Activated T-cell treated with anti-CD3 and anti-CD28 coated beads for 24 hours (primary cell): ENCODE measurements around the gene INO80E.
"Not testable (repeated sequence)": the region's sequence is repeated elsewhere in the genome, so short reads cannot be mapped to it uniquely, and the experiment has no call there.

Experiments
- DNase-seq: peaks from one replicate; pipeline ENCODE4 v3.0.0-alpha.2; 2020; ENCODE audit warnings: low read depth

The INO80E gene

GRCh38 chr16:30031477-30031918, 35.5 kb downstream of the INO80E start:
- no peak for DNase-seq

DNA sequence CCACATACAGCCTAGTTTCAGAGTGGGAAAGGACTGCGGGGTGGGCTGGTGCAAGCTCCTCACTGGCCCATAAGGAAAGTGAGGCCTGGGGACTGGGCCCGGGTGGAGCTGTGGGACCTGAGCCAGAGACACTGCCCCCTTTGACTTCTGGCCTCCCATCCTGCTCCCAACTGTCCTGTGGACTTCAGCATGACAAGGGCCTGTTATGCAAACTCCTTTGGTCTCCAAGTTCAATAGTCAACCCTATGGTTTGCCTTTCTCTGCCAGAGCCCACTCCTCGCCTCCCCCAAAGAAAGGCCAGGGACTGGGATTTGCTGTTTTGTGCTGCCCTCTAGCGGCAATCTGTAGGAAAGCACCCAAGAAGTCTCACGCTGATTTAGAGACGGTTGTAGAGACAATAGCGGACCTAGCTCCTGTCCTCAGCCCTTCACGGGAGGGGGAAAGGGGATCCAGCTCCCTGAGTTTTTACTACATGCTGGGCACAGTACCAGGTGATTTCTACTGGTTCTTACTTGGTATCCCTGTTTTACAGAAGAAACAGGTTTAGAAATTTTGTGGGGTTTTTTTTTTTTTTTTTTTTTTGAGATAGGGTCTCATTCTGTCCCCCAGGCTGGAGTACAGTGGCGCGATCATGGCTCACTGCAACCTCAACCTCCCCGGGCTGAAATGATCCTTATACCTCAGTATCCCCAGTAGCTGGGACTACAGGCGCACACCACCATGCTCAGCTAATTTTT, 36.2 kb downstream of the INO80E start:
- peak; percentile 53 for DNase-seq

DNA sequence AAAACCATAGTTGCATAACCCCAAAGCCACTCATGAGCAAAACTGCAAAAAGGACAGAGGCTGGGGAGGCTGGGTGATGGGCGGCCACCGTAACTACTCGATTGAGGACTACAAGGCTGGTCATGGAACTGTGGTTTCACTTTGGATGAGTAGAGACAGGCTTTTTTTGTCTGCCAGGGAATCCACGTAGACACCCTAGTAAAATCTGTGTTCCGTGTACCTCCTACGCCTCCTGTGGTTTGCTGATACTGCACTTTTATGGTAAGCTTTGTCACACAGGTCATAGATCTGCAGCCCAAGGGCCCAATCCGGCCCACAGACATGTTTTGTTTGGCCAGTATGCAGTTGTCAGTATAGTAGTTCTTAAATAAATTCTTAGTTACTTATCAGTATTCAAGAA, 37.2 kb downstream of the INO80E start:
- no peak for DNase-seq

DNA sequence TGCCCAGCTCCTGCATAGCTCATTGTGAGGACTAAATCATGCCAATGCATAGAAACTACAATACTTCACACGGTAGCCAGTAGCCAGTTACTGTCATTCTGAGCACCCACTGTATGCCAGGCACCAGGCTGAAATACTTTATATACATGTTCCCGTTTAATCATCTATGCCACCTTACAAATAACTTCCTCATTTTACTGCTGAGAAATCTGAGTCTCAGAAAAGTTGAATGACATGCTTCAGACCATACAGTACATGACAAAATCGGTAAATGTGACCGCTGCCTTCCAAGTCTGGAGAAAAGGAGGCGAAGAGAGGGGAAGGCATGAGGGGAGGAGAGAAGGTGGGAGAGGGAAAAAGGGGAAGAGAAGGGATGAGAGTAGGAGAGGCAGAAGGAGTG, 44.2 kb downstream of the INO80E start:
- no peak for DNase-seq

GRCh38 chr16:30040690-30041089, 44.6 kb downstream of the INO80E start:
- DNase-seq: not testable (repeated sequence)

- DNase-seq: no peak
These were observed 45.8 kb downstream of the INO80E start for GRCh38 chr16:30041841-30042240.

DNA sequence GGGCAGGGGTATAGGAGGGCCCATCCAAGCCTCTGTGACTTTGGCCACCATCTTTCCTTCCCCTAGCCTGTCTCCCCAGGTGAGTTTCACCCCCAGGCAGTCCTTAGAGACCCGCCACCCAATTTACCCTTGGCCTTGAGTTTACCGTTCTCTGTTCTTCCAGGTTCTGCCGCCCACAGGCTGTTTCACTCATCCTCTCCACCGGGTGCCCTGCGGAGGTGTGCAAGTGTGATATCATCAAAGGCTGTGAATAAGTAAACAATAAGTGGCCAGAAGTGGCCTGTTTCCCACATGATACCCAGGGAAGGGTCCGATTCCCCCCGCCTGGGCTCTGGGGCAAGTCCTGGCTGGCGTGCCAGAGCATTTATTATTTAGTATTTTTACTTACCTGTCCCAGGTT, 50.1 kb downstream of the INO80E start:
- DNase-seq: no peak

DNA sequence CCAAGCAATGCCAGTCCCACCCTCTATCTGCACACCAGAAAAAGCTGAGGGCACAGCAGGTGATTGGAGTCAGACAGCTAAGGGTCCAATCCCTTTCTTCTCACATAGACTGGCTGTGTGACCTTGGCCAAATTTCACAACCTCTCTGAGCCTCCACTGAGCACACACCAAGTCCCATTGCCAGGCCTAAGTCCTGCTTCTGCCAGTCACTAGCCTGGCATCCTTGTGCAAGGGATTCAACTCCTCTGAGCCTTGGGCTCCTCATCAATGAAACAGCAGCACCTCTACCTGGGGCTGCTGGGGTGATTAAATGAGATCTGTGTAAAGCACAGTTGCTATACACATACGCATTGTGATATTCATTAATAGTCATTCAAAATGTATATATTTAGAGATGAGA, 50.5 kb downstream of the INO80E start:
- DNase-seq: no peak

DNA sequence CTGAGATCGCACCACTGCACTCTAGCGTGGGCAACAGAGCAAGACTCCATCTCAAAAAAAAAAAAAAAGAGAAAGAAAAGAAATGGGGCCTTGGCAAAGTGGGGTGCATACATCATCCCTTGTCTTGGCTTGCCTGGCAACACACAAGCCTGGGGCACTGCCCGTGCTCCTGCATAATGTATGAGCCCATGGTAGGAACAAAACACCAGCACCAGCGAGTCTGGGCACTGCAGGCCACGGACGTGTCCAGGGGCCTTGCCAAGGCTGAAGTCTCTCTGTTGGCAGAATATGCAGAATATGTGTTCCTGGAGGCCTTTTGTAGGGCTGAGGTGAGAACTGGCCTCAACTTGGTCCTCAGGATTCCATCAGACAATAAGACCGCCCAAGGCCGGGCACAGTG, 53.8 kb downstream of the INO80E start:
- no peak for DNase-seq

- DNase-seq: no peak
These were observed 55.5 kb downstream of the INO80E start for GRCh38 chr16:30051518-30051917.

GRCh38 chr16:30052671-30053372, 56.8 kb downstream of the INO80E start:
- peak; percentile 89 for DNase-seq

DNA sequence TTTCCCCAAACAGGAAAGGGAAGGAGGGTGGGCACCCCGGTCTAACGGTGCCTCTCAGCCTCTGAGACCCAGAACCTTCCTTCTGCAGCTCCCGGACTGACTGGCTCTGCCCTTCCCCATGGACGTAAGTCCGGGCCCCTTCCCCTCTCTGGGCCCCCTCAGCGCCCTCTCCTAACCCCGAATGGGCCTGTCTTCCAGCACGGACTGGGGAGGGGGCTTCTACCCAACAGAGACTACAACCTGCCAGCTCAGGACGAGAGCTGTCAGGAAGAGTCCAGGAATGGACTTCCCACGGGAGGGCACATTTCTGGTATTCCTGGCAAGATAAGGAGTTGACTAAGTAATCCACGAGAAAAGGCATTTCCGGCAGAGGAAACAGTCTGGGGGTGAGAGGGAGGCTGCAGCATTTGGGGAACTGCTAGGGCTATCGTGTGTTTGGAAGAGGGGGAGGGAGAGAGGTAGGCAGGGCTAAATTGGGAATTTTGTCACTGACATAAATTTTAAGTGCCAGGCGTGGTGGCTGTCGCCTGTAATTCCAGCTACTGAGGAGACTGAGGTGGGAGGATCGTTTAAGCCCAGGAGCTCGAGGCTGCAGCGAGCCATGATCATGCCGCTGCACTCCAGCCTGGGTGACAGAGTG, 57.5 kb downstream of the INO80E start:
- DNase-seq: no peak

GRCh38 chr16:30054451-30054850, 58.4 kb downstream of the INO80E start:
- no peak for DNase-seq

- peak; percentile 38 for DNase-seq
These were observed 59.0 kb downstream of the INO80E start for GRCh38 chr16:30054959-30055553.
